ELF-1 (cell line): ENCODE results near the gene PTX4.
A peak's percentile ranks its signal among the peaks of the same experiment; 100 is the strongest.

ENCODE experiments used
- DNase-seq: peaks from one replicate; pipeline ENCODE4 v3.0.0-alpha.2; 2016; ENCODE audit warnings: low read depth, low spot score

The PTX4 gene

GRCh38 chr16:1461146-1461545 is 27.6 kb downstream of the PTX4 start:
- DNase-seq: peak; percentile 84

- no peak for DNase-seq
Observed at GRCh38 chr16:1460602-1461138, 28.1 kb downstream of the PTX4 start.

DNA sequence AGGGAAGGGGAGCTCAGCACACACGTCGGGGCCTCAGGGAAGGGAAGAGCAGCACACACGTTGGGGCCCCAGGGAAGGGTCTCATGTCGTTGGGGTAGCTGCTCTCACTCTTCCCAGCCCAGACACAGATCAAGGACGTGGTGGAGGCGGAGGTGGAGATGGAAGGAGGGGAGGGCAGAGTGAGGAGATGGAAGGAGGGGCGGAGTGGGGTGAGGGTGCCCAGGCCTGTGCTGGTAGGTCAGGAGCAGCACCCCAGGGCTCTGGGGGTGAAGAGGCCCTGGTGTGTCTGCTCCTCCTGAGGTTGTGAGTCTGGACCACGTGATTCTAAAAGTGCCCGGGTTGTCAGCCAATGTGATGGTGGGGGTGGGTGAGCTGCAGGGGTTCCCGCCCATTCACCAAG is 28.8 kb downstream of the PTX4 start:
- DNase-seq: no peak

DNA sequence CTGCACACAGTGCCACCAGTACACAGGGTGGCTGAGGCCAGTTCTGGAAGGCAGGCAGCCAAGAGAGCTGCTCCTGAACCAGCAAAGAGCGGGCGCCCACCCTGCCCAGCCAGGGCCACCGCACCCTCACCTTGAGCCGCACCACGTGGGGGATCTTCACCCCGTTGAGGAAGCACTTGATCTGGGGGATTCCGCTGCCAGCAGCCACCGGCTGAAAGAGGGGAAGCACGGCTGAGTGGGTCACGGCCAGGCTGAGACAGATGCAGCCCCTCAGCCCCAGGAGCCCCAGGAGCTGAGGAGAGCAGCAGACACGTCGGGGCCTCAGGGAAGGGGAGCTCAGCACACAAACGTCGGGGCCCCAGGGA is 29.8 kb downstream of the PTX4 start:
- DNase-seq: no peak

DNA sequence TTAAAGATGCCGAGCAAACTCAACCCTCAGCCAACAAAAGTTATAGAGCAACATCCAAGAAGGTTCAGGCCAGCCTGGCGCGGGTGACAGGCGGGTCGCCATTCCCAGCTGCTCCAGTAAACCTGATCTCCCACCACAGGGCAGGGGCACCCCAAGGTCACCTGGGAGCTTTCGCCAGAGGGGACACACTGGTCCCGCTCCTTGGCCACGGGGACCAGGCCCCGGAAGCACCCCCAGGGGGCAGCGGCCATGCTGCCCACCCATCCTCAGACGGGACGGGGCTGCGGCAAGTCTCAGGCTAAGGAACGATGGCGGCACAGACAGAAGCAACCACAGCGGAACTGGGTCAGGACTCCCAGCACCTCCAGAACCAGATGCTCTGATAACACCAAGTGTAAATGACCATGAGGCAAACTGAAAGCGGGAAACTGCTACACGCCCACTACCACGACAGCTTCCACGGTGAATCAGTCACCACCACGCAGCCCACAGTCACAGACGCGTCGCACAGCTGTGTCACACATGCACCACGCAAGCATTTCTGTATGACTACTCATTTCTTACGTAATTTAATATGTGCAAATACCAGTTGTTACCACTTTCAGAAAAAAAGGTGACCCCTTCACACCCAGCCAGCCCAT is 30.3 kb downstream of the PTX4 start:
- DNase-seq: no peak

DNA sequence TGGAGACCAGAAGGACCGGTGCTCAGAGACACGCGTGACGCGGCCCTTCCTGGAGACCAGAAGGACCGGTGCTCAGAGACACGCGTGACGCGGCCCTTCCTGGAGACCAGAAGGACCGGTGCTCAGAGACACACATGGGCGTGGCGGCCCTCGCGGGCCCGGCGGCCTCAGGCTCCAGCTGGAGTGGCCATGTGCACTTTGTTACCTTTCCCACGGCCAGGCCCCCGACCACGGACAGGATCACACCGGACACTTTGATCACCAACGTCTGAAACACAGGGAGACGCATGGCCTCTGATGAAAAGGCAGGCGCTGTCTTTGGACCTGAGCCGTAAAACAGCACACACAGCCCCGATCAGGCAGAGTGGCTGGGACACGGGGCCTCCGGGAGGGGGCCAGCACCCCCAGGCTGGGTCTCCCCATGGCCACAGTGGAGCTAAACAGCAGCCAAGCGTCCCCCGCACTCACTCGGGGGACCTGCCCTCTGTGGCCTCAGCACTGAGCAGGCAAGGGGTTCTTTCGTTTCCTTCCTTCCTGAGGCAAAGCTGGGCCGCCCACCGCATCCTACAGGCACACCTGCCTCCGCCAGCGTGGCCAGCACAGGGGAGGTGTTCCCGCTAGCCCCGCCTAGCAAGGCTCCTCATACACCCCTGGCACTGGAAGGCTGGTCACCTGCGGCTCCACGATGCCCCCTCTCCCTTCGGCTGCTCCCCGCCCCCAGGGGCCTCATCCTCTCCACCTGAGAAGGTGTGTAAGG is 31.1 kb downstream of the PTX4 start:
- DNase-seq: no peak

DNA sequence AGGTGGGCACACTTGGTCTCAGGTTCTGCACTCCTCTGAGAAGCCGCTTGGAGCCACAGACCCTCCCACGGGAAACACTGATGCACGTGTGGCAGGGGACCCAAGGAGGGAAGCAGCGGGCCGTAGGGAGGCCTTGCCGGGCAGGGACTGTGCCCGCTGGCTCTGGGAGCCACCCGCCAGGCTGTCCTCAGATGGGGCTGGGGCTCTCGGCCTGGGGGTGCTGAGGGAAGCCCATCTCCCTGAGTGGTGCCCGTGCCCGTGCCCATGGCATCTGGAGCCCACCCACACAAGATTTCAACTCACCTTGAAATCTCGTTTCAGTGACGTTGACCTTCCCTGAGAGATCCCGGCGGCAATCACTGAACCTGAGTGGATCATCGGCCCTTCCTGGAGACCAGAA is 31.8 kb downstream of the PTX4 start:
- no peak for DNase-seq

- no peak for DNase-seq
Observed at GRCh38 chr16:1455190-1456171, 33.3 kb downstream of the PTX4 start.

DNA sequence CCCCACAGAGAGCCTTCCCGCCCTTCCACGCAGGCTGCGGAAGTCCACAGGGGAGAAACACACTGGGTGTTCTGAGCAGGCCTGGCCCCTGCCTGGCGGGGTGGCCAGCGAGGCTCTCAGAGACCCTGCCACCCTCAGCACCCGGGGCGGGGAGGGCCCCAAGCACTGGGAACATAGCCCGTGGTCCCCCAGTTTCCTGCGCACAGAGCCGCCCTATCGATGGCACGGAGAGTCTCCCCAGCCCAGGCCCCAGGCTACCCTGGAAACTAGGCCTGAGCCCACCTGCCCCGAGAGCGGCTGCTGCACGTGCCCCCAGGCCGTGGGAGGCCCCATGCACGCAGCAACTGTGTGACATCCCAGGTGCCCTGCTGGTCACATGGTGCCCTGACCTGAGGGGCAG is 34.2 kb downstream of the PTX4 start:
- no peak for DNase-seq

DNA sequence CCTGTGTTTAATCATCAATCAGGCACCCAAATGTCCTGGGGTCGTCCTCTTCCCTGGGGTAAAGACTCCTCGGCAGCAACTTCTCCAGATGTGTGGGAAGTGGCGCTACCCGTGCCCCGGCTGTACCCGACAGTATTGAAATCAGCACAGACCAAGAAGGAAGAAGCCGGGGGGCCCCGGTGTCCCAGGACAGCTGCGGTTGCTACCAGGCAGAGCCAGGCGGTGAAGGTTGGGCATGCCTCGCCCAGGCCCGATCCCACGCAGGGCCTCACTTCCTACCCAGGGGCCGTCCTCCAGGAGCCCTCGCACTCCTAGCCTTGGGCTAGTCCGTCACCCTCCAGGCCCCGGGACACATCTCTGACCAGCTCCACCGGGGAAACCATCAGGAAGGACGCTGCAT is 35.4 kb downstream of the PTX4 start:
- DNase-seq: no peak

GRCh38 chr16:1452530-1452929 is 36.2 kb downstream of the PTX4 start:
- no peak for DNase-seq

DNA sequence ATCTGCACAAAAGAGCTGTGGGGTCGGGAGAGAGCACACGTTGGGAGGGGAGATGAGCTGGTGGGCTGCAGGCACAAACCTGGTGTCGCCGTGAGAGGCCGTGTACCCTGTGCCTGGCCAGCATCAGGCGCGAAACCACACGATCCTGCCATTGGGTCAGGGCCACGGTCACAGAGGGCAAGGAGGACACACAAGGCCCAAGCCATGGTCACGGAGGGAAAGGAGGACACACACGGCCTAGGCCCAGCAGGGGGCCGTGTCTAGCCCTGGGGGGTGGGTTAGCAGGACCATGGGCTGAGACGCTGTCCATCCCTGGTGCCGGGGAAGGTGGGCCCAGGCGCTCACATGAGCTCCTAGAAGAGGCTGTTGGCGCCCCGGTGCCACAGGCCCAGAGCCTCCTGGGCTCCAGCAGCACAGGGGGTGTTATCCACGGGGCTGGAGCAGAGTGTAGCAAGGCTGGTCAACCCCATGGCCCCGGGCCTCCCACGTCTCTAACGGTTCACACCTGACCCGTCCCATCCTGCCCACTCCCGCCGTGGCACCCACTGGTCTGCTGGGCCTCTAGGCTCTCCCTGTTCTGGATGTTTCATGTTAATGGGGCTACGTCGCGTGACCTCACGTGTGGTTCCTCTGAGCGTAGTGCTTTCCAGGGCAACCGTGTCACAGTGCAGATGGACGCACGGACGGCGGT is 36.9 kb downstream of the PTX4 start:
- no peak for DNase-seq

- DNase-seq: no peak
Observed at GRCh38 chr16:1450841-1451240, 37.9 kb downstream of the PTX4 start.

DNA sequence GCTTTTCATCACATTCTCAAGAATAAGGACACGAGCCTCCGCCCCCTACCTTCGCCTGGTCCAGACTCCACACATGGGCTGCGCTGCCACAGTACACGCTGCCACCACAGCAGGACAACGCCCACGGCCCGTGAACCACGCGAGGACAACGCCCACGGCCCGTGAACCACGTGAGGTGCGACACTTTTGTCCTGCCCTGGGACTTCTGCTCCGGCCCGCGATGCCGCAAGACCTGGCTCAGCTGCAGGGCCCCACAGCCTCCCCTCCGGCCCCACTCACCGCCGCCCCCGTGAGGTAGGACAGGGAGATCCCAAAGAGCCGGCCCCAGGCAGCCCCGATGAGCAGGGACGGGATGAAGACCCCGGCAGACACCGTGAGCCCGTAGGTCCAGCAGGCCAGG is 38.5 kb downstream of the PTX4 start:
- no peak for DNase-seq

DNA sequence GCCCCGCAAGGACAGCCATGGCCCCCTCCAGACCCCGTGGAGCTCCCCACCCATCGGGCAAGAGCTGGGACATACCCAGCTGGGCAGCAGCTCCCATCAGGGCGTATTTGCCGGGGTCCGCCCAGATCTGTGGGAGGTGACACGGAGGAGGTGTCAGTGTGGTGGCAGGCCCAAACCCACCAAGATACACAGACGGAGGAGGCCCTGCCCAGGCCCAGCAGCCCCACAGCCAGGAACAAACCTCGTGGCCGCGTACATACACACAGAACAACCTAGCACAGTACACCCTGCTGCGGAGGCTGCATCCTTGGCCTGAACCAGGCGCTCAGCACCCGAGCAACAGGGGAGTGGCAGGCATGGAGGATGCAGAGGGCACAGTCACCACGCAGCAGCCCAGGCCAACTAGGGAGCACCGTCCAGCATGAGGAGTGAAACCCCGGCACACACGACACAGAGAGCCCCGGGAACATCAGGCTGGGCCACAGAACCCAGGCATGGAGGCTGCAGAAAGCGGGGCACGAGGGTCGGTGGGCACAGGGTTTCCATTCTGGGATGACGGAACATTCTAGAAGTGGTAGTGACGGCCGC is 39.4 kb downstream of the PTX4 start:
- DNase-seq: no peak

DNA sequence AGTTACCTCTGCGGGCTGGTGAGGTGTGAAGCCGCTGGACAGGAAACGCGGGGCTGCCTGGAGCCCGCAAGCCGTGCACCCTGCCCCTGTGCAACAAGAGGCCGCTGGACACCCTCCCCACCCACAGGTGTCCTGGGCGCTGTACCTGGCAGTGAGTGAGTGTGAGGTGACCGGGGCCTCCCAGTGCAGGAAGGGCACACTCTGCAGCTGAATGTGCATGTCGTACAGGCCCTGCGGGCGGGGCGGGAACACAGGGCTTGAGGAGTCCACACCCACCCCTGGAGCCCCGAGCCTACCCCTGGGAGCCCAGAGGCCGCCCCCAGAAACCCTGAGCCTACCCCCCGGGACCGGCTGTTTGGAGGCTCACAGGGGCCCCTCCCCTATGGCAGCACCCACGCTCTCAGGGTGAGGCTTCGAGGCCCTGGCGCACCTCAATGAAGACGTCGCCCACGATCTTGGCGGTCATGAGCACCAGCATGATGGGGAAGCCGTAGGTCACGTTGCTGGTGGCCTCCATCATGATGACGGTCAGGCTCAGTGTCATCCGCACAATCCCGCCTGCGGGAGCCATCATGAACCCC is 40.1 kb downstream of the PTX4 start:
- no peak for DNase-seq

- DNase-seq: no peak
Observed at GRCh38 chr16:1447965-1448364, 40.8 kb downstream of the PTX4 start.

DNA sequence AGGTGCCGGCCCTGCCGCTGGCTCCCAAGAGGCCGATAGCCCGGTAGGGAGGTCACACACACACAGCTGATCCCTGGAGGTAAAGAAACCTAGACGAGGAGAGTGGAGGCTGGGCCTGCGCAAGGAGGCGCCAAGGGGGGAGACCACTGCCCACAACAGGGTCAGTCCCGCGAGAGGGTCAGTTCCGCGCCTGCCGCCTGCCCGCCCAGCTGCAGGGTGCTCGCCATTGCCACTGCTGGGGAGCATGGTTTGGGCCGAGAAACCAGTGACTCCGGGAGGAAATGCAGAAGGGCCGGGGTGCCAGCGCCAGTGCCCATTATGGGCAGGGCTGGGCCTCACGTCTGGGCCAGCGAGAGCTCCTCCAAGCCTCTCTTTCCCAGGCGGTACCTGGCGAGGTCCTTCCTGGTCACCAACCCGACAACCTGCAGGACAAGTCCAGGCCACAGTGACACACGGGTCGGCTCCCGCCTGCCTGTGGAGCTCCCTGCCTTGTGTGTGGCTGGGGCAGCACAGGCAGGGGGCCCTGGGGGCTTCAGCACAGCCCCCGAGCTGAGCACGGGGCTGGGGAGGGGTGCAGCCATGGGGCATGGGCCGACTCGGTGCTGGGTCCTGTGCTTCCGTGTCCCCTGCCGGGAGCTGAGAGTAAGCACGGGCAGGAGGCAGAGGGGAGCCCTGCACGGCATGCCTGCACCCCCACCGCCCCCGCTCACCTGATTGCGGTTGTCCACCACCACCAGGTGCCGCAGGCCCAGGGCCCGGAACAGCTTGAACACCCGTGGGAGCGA is 42.3 kb downstream of the PTX4 start:
- no peak for DNase-seq

DNA sequence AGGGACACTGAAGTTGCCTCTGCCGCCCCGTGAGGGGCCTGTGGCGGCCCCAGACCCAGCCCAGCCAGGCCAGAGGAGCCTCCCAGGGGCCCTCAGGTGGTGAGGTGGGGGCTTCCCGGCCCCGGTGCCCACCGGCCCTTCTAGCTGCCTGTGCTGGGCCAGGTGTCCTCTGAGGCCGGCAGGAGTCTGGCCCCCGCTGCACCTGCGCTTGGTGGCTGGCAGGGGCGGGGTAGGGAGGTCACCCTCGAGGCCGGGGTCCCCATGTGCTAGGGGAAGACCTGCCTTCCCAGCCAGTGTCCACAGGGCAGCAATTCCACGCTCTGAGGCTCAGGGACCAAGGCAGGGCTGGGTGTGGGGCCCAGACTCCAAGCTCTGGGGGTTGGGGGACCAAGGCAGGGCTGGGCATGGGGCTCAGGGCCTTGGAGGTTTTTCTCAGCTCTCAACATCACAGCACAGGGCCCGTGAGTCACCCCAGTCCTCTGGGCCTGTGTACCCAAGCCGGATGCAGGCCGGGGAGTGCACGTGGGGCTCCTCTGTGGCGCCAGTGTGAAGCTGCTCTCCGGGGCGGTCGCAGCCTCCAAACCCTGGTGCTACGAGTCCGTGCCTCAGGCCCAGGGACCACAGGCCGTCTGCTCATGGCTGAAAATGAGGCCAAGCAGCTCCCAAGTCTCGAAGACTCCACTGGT is 43.1 kb downstream of the PTX4 start:
- DNase-seq: no peak
